MM.1S (cell line): ENCODE data around the gene PYGM.

ENCODE experiments used
- EZH2 ChIP-seq: fragments of 300-600 bp; sonication (generic); optimal IDR thresholded peaks from 2 replicates; pipeline ENCODE3; 2017; ENCODE audit warnings: low read depth, mild to moderate bottlenecking, antibody characterized with exemption, low read length, mixed read lengths
- EZH2phosphoT487 ChIP-seq: fragments of 300-600 bp; sonication (generic); IDR thresholded peaks from 2 replicates; pipeline ENCODE4 v1.6.1; 2018; ENCODE audit warnings: antibody characterized with exemption, low read length
- TF ChIP-seq, protein P1 (sequence below): fragments of 300-600 bp; sonication (generic); IDR thresholded peaks from 2 replicates; pipeline ENCODE4 v1.5.1; 2016; ENCODE audit warnings: antibody characterized with exemption, low read length, mixed read lengths

DNA sequence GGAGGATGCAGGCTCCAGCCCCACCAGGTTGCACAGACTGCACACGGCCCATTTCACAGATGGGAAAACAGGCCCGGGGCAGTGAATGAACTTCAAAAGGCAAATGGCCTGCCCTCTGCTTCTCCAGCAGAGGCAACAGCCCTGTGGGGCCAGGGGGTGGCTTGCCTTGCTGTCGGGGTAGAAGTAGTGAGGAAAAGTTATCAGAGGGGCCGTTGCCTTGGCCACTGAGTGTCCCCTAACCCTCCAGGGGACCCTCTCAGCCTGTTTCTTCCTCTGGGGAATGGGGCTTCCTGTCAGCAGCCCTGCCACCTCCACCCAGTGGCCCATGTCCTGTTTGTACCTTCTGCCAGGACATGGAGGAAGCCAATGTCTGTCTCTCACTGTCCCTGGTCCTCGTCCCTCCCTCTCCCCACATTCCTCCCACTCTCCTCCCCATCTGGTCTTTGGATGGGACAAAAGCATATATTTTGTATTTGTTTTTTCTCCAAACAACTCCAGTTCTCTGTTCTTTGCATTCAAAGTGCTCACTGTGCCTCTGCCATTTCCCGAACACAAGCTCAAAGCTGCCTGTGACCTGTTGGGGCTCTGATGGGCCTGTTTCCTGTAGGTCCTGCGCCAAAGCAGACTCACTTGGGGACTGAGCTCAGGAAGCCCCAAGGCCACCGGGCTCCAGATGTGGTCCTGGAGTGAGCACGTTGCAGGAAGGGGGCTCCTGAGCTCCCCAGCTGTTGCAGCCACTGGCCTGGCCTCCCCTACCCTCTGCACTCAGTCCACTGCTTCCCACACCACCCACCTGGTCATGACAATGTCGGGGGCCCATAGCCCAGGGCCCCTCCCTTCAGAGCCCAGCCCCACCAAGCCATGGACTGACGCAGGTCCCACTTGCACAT lies 33.7 kb upstream of the PYGM start:
- TF ChIP-seq, protein P1, sequence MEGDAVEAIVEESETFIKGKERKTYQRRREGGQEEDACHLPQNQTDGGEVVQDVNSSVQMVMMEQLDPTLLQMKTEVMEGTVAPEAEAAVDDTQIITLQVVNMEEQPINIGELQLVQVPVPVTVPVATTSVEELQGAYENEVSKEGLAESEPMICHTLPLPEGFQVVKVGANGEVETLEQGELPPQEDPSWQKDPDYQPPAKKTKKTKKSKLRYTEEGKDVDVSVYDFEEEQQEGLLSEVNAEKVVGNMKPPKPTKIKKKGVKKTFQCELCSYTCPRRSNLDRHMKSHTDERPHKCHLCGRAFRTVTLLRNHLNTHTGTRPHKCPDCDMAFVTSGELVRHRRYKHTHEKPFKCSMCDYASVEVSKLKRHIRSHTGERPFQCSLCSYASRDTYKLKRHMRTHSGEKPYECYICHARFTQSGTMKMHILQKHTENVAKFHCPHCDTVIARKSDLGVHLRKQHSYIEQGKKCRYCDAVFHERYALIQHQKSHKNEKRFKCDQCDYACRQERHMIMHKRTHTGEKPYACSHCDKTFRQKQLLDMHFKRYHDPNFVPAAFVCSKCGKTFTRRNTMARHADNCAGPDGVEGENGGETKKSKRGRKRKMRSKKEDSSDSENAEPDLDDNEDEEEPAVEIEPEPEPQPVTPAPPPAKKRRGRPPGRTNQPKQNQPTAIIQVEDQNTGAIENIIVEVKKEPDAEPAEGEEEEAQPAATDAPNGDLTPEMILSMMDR: no peak
- TF ChIP-seq EZH2phosphoT487: no peak
- no peak for TF ChIP-seq EZH2
